ENCODE data around the gene ITGB3. TPM values are rescaled to one million over a fixed set of nuclear protein-coding genes. Genes with fewer than 3 reads are reported as not detected.

Gene ITGB3
- total RNA-seq, 4 donors from 2014 or later: 17.5 to 26.7 (median 22.1) TPM

GRCh38 chr17:47305302-47305923 is 51.8 kb downstream of the ITGB3 start:
- Histone ChIP-seq H3K27ac (peak overlapping the region in 2 of 4 donors; percentile 51 to 67), H3K36me3 (peaks cover 0 to 73% (median 0%) of the 10 kb centered on the region in 3 donors)
- 49 to 70% methylated on average over 4 of the region's 4 CpGs for WGBS, 2 donors

GRCh38 chr17:47310186-47310733 is 56.6 kb downstream of the ITGB3 start:
- Histone ChIP-seq H3K27ac (no peak overlapping the region), H3K9me3 (no peaks in the 10 kb centered on the region), H3K4me3 (no peak overlapping the region), H3K36me3 (peaks cover 0 to 41% (median 0%) of the 10 kb centered on the region in 3 donors), H3K27me3 (no peaks in the 10 kb centered on the region), H3K4me1 (peaks cover 0 to 23% (median 4%) of the 10 kb centered on the region in 4 donors)
- TF ChIP-seq POLR2A (IDR thresholded peaks at IDR 0.05): no peak
- TF ChIP-seq CTCF (IDR thresholded peaks at IDR 0.05): no peak
- no peak for TF ChIP-seq EP300 (IDR thresholded peaks at IDR 0.05)
- WGBS, 2 donors: 63 to 74% methylated on average over 4 of the region's 4 CpGs
- DNase-seq (ENCODE audit: low spot score in 2 of 2): no peak

More at GRCh38 chr17:47305302-47305923, 51.8 kb downstream of the ITGB3 start:
- TF ChIP-seq POLR2A (IDR thresholded peaks at IDR 0.05) (no peak), CTCF (IDR thresholded peaks at IDR 0.05) (no peak), EP300 (IDR thresholded peaks at IDR 0.05) (peak; percentile 25 to 48)
- Histone ChIP-seq H3K27me3 (no peaks in the 10 kb centered on the region), H3K4me3 (no peak overlapping the region), H3K4me1 (peaks cover 0 to 15% (median 5%) of the 10 kb centered on the region in 4 donors), H3K9me3 (peaks cover 0 to 12% (median 0%) of the 10 kb centered on the region in 4 donors)
- no peak for DNase-seq (ENCODE audit: low spot score in 2 of 2)

GRCh38 chr17:47311420-47311819 is 57.8 kb downstream of the ITGB3 start:
- TF ChIP-seq EP300 (IDR thresholded peaks at IDR 0.05) (no peak), CTCF (IDR thresholded peaks at IDR 0.05) (no peak), POLR2A (IDR thresholded peaks at IDR 0.05) (no peak)
- H3K36me3 ChIP-seq: peaks cover 0 to 41% (median 0%) of the 10 kb centered on the region in 3 donors
- DNase-seq (ENCODE audit: low spot score in 2 of 2): no peak
- H3K27ac ChIP-seq: no peak overlapping the region
- H3K4me3 ChIP-seq: no peak overlapping the region
- no peaks in the 10 kb centered on the region for H3K9me3 ChIP-seq
- H3K27me3 ChIP-seq: no peaks in the 10 kb centered on the region
- H3K4me1 ChIP-seq: peaks cover 0 to 27% (median 3%) of the 10 kb centered on the region in 4 donors

GRCh38 chr17:47315451-47316266 is 62.0 kb downstream of the ITGB3 start:
- Histone ChIP-seq H3K27ac (peak overlapping the region in 3 of 4 donors; percentile 30 to 81 (median 73)), H3K4me3 (no peak overlapping the region), H3K9me3 (no peaks in the 10 kb centered on the region), H3K36me3 (peaks cover 0 to 10% (median 0%) of the 10 kb centered on the region in 3 donors), H3K27me3 (no peaks in the 10 kb centered on the region), H3K4me1 (peaks cover 0 to 36% (median 14%) of the 10 kb centered on the region in 4 donors)
- 11 to 12% methylated on average over 7 of the region's 7 CpGs for WGBS, 2 donors
- peak in 1 of 2 donors; percentile 64 for DNase-seq (ENCODE audit: low spot score in 2 of 2)
- TF ChIP-seq POLR2A (IDR thresholded peaks at IDR 0.05) (no peak), EP300 (IDR thresholded peaks at IDR 0.05) (peak; percentile 6 to 46), CTCF (IDR thresholded peaks at IDR 0.05) (peak; percentile 73 to 88 (median 80))
